ENCODE data around the gene FZD10.

FZD10 gene

DNA sequence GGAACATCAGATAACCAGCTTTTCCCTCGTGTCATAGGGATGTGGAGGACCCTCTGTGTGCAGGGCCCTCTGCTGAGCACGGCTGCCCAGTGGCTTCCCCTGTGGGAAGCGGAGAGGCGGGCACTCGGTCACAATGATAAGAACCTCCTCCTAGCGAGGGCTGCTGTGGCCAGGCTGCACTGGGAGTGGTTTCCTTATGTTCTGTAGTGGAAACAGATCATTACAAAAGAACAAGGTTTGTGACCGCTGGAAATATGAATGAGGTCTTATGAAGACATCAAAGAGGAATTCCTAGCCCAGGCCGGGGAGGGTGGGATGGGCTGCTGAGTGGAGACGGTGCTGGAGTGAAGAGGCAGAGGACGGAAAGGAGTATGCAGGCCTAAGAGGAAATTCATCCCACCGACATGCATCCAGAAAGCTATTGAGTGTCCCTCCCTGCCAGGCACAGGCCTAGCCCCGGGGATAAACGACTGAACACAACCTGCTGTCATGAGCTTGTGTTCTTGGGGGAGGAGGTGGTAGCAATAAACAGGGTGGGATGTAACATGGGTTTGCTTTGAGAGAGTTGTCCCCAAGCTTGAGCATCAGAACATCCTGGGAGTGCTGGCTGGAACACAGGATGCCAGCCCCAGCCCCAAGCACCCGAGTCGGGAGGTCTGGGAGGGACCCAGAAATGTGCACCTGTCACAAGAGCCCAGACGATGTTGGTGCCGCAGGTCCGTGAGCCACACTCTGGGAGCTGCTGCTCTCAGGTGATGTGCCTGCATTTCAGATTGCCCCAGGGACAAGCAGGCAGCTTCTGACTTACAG lies 37.5 kb downstream of the FZD10 start:
- no peaks in the 10 kb centered on the region for H3K4me1 Mint-ChIP-seq
- H3K9me3 Mint-ChIP-seq = no peaks in the 10 kb centered on the region
- H3K27me3 Mint-ChIP-seq = peaks cover 7% of the 10 kb centered on the region
- no peak overlapping the region for H3K27ac Mint-ChIP-seq
- H3K4me3 Mint-ChIP-seq = no peak overlapping the region
- no peaks in the 10 kb centered on the region for H3K36me3 Mint-ChIP-seq

DNA sequence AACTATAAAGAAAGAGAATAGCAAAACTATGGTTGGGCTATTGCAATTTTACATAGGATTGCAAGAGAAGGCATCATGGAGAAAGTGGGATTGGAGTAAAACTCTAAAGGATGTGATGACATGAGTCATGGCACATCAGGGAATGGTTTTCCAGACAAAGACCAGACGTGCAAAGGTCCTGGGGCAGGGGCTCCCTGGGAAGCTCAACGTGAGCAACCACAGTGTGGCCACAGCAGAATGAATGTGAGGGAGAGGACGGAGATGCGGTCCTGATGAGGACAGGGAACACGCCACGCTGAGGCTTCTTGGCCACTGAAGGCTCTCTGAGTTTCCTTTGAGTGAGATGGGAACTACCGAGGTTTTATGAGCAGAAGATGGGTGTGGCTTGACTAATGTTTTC lies 38.2 kb downstream of the FZD10 start:
- H3K4me1 Mint-ChIP-seq = no peaks in the 10 kb centered on the region
- peaks cover 7% of the 10 kb centered on the region for H3K27me3 Mint-ChIP-seq
- H3K27ac Mint-ChIP-seq = no peak overlapping the region

DNA sequence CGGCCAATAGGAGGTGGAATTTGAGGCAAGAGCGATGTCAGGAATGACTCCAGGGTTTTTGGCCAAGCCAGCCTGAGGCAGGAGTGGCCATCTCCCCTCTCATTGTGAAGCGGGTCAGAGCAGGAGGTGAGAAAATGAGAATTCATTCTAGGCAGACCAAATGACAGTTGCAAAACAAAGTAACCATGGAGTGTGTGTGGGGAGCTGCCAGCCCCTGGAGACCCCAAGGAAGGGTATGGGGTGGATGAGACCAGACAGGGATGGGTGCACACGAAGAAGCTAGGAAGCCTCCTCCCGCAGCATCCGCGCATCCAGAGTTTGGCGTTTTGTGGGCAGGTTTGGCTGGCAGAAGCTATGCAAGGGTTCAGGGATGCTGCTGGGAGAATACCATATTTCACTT lies 38.8 kb downstream of the FZD10 start:
- no peaks in the 10 kb centered on the region for H3K9me3 Mint-ChIP-seq
- peaks cover 7% of the 10 kb centered on the region for H3K27me3 Mint-ChIP-seq
- no peak overlapping the region for H3K4me3 Mint-ChIP-seq
- H3K27ac Mint-ChIP-seq = no peak overlapping the region
- no peaks in the 10 kb centered on the region for H3K4me1 Mint-ChIP-seq
- H3K36me3 Mint-ChIP-seq = no peaks in the 10 kb centered on the region

More for the DNA sequence above, 38.2 kb downstream of the FZD10 start:
- no peaks in the 10 kb centered on the region for H3K36me3 Mint-ChIP-seq
- no peak overlapping the region for H3K4me3 Mint-ChIP-seq
- H3K9me3 Mint-ChIP-seq = no peaks in the 10 kb centered on the region

- Mint-ChIP-seq H3K27me3 (peaks cover 7% of the 10 kb centered on the region), H3K4me3 (no peak overlapping the region), H3K27ac (no peak overlapping the region), H3K9me3 (no peaks in the 10 kb centered on the region), H3K4me1 (no peaks in the 10 kb centered on the region), H3K36me3 (no peaks in the 10 kb centered on the region)
Observed at GRCh38 chr12:130202201-130202600, 39.9 kb downstream of the FZD10 start.

DNA sequence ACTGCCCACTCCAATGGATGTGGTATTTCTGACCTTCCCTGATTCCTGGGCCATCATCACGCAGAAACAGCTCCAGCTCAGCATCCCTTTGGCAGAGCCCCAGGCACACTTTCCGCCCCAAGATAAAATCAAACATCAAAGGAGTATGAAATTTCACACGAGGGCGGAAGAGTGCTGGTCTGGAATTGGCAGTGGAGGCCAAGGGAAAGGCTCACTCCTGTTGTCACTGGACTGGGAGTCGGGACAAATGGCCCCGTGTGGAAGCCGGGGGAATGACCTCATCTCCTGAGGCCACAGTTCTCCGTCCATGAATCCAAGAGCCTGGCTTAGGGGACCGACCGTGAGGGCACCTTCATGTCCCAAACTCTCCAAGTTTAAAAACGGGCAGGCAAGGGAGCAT lies 40.9 kb downstream of the FZD10 start:
- Mint-ChIP-seq H3K9me3 (peaks cover 4% of the 10 kb centered on the region), H3K4me1 (no peaks in the 10 kb centered on the region), H3K4me3 (no peak overlapping the region), H3K27me3 (peaks cover 7% of the 10 kb centered on the region), H3K27ac (no peak overlapping the region), H3K36me3 (no peaks in the 10 kb centered on the region)

DNA sequence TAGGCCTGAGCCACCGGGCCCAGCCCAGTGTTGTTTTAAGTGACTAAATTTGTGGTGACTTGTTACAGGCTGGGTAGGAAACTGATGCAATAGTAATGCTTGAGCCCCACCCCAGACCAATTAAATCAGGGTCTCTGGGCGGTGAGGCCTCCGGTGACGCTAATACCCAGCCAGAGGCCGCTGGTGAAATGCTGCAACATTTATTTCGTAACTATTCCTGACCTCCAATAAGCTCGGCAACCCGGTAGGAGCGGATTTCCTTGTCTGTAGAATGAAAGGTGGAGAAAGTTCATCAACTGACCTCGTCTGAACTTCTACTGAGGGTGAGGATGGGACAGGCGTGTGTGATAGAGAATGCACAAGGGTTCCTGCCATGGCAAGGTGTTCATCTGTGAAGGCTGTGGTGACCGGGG lies 42.3 kb downstream of the FZD10 start:
- Mint-ChIP-seq H3K27ac (no peak overlapping the region), H3K36me3 (no peaks in the 10 kb centered on the region)

GRCh38 chr12:130205495-130205894 lies 43.2 kb downstream of the FZD10 start:
- Mint-ChIP-seq H3K4me3 (no peak overlapping the region), H3K4me1 (no peaks in the 10 kb centered on the region), H3K9me3 (peaks cover 8% of the 10 kb centered on the region), H3K27me3 (peaks cover 6% of the 10 kb centered on the region), H3K36me3 (no peaks in the 10 kb centered on the region), H3K27ac (no peak overlapping the region)

More for the DNA sequence above, 42.3 kb downstream of the FZD10 start:
- Mint-ChIP-seq H3K4me3 (no peak overlapping the region), H3K27me3 (peaks cover 7% of the 10 kb centered on the region), H3K9me3 (peaks cover 8% of the 10 kb centered on the region), H3K4me1 (no peaks in the 10 kb centered on the region)

DNA sequence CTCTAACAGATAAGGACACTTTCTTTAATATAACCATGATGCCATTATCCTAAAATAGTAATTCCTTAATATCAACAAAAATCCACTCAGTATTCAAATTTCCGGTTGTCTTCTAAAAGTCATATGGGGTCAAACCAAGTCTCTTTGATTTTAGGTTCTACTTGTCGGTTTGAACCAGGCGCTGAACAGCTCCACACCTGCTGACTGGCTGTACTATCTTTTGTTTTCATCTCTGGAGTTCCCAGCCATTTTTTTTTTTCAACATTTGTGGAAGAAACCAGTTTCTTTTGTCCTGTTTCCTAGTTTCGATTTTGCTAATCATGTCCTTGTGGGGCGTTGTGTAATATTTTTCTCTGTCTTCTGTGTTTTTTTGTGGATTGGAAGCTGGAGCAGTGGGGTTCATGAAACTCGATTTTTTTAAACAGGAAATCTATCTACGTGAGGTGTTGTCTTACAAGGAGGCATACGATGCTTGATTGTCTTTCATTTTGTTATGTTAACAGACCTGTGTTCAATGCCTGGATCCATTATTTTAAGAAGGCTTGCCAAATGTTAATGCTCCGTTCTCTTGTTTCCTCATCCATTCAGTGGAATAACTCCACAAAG lies 50.2 kb downstream of the FZD10 start:
- H3K4me1 Mint-ChIP-seq = no peaks in the 10 kb centered on the region
- H3K27ac Mint-ChIP-seq = no peak overlapping the region
- peaks cover 10% of the 10 kb centered on the region for H3K27me3 Mint-ChIP-seq
- peaks cover 10% of the 10 kb centered on the region for H3K9me3 Mint-ChIP-seq
- no peaks in the 10 kb centered on the region for H3K36me3 Mint-ChIP-seq
- H3K4me3 Mint-ChIP-seq = no peak overlapping the region

DNA sequence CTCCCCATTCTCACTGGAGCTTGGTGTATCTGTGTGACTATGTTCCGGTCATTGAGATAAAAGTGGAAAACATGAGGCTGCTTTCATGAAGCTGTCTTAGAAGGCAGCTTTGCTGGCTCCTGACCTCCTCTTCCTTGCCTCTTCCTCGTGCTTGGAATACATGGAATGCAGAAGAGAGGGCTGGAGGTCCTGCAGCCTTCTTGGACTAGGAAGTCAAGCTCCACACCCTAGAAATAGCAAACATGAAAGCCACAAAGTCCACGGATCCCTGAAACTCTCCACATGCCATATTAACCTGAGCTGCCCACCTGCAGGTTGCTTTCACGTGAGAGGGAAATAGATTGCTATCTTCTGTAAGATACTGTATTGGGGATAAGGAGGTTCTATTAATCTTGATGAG lies 51.0 kb downstream of the FZD10 start:
- H3K9me3 Mint-ChIP-seq = peaks cover 8% of the 10 kb centered on the region
- H3K36me3 Mint-ChIP-seq = no peaks in the 10 kb centered on the region
- peaks cover 10% of the 10 kb centered on the region for H3K27me3 Mint-ChIP-seq
- H3K27ac Mint-ChIP-seq = no peak overlapping the region
- no peaks in the 10 kb centered on the region for H3K4me1 Mint-ChIP-seq
- no peak overlapping the region for H3K4me3 Mint-ChIP-seq

DNA sequence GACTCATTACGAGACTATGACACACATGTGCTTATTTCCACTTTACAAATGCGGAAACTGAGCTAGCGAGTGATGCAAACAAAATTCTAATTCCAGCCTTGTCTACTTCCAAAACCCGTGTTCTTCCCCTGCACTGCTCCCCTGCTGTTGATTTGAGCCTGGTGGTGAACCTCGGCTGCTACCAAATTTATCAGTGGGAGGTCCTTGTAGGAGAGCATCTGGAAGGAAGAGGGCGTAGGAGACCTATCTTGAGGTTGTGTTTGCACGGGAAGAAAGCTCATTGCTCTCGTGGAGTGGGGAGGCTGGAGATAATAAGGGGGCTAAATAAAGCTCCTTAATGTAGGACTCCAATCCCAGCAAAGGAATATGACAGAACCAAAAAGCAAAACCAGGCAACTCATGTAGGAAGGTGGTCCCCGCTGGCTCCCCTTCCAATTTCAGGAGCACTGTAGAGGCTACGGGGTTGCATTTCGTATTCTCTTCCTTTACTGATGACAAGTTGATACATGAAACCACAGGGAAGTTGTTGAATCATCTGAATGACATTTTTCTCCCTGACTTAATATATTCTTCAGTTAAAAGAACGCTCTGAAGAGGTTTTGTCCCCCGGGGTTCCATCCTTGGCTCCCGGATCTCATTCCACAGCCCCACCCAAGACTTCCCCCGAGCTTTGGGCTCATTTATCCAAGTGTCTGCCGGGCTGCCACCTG lies 52.6 kb downstream of the FZD10 start:
- no peaks in the 10 kb centered on the region for H3K36me3 Mint-ChIP-seq
- H3K27me3 Mint-ChIP-seq = peaks cover 13% of the 10 kb centered on the region
- no peak overlapping the region for H3K4me3 Mint-ChIP-seq
- no peak overlapping the region for H3K27ac Mint-ChIP-seq
- H3K9me3 Mint-ChIP-seq = peaks cover 4% of the 10 kb centered on the region
- H3K4me1 Mint-ChIP-seq = no peaks in the 10 kb centered on the region

Data from activated naive CD4-positive, alpha-beta T cell treated with anti-CD3 and anti-CD28 coated beads, Interleukin-2, amount 50 U/mL, for 24 hours (primary cell).